ENCODE measurements around the gene C5orf15.

DNA sequence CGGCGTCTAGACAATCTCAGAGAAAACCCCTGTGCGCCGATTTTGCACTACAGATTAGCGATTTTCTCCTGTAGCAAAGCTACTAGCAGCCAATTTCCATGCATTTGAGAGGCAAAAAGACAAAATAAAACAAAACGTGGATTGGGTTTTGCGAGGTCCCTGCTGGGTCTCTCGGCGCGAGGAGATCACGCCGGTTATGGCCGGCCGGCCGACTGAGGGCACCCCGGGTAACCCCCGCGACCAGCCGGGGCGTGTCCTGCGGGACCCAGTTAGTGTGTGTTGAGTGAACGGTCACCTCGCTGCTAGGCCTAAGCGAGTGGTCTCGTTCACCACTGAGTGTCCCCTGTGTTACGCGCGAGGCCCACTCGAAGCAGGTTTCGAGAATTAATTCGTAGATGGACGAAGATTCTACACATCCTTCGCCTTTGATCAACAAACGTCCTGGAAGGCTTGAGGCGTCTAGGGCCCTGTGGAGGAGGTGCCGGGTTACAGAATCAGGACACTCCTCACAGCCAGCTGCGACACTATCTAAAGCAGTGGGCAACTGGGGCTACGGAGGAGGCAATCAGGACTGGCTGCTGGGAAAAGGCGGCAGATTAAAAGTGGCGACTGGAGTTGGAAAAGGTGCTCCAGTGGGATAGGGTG lies 37.1 kb upstream of the C5orf15 start:
- TF ChIP-seq, protein P1, sequence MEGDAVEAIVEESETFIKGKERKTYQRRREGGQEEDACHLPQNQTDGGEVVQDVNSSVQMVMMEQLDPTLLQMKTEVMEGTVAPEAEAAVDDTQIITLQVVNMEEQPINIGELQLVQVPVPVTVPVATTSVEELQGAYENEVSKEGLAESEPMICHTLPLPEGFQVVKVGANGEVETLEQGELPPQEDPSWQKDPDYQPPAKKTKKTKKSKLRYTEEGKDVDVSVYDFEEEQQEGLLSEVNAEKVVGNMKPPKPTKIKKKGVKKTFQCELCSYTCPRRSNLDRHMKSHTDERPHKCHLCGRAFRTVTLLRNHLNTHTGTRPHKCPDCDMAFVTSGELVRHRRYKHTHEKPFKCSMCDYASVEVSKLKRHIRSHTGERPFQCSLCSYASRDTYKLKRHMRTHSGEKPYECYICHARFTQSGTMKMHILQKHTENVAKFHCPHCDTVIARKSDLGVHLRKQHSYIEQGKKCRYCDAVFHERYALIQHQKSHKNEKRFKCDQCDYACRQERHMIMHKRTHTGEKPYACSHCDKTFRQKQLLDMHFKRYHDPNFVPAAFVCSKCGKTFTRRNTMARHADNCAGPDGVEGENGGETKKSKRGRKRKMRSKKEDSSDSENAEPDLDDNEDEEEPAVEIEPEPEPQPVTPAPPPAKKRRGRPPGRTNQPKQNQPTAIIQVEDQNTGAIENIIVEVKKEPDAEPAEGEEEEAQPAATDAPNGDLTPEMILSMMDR (conservative IDR thresholded peaks at IDR 0.05; ENCODE audit: low read depth in 2 of 2) = no peak
- TF ChIP-seq REST (IDR thresholded peaks at IDR 0.05; ENCODE audit: unreplicated experiment) (no peak), EZH2 (IDR thresholded peaks at IDR 0.05; ENCODE audit: low read depth, unreplicated experiment) (no peak), EZH2phosphoT487 (IDR thresholded peaks at IDR 0.05; ENCODE audit: unreplicated experiment) (no peak), CREB1 (CRISPR knock-in tag; IDR thresholded peaks at IDR 0.05; ENCODE audit: low read depth) (no peak), POLR2AphosphoS5 (IDR thresholded peaks at IDR 0.05; ENCODE audit: low read depth) (no peak), ZNF462 (CRISPR knock-in tag; IDR thresholded peaks at IDR 0.05) (no peak), NANOG (IDR thresholded peaks at IDR 0.05; ENCODE audit: borderline replicate concordance) (no peak), STAT1 (IDR thresholded peaks at IDR 0.05; ENCODE audit: unreplicated experiment) (no peak), JUNB (IDR thresholded peaks at IDR 0.05; ENCODE audit: unreplicated experiment) (no peak), ZNF331 (CRISPR knock-in tag; IDR thresholded peaks at IDR 0.05; ENCODE audit: low read depth) (no peak), ZNF114 (CRISPR knock-in tag; IDR thresholded peaks at IDR 0.05) (no peak)
- TF ChIP-seq, protein P2, sequence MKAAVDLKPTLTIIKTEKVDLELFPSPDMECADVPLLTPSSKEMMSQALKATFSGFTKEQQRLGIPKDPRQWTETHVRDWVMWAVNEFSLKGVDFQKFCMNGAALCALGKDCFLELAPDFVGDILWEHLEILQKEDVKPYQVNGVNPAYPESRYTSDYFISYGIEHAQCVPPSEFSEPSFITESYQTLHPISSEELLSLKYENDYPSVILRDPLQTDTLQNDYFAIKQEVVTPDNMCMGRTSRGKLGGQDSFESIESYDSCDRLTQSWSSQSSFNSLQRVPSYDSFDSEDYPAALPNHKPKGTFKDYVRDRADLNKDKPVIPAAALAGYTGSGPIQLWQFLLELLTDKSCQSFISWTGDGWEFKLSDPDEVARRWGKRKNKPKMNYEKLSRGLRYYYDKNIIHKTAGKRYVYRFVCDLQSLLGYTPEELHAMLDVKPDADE (IDR thresholded peaks at IDR 0.05) = no peak
